ENCODE measurements around the gene PPP2R5D. TPM values are rescaled to one million over a fixed set of nuclear protein-coding genes. Genes with fewer than 3 reads are reported as not detected.

PPP2R5D gene
- total and polyA plus RNA-seq, 2 of the 4 experiments (the other 2 are of a cell fraction) = 55.6 to 68.8 TPM

DNA sequence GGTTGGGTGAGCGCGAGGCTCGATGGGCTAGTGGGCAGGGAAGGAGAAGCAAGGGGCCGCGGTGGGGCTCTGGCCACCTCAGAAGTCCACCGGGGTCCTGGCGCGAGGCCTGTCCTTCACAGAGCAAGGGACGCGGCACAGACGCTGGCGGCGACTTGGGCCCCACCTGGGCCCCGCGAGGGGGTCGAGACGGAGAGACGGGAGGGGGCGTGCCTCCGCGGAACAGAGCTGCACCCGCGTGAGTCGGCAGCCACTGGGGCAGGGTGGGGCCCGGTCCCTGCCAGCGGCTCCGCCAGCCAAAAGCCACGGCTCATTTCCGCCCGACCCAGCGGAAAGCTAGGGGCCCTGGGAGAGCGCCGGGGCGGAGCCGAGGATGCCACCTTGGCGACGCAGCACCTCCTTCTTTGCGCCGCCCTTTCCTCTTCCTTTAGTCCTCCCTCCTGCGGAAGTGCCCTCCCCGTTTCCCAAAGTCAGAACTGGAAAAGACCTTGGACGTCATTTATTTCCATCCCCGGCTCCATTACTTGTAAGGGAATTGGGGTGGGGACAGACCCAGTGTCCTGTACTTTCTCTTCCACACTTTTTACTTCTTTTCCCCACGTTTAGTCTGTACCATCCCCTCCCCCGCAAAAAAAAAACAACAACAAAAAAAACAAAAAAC lies 69.3 kb downstream of the PPP2R5D start, which contains the start of gene CUL7:
Gene CUL7 (minus strand): TSS at position 307 of the 661 bp plus-strand sequence. CDS start 1,063 bp downstream, outside the sequence.
- Histone ChIP-seq H2AK5ac (ENCODE audit: low read depth, low read length) (peak within 1 kb of the TSS; percentile 100), H3K9me1 (ENCODE audit: insufficient read depth, low read length) (peaks cover 21% of the 10 kb centered on the region), H4K5ac (ENCODE audit: low read depth, low read length) (peak within 1 kb of the TSS; percentile 99), H3K27me3 (ENCODE audit: control insufficient read depth, insufficient read depth, low read length) (no peaks in the 10 kb centered on the region), H2BK15ac (ENCODE audit: low read depth, low read length) (peak within 1 kb of the TSS; percentile 54; the same call in 1 of the 3 replicates), H3K23ac (ENCODE audit: low read depth, low read length) (peak within 1 kb of the TSS; percentile 98), H3K14ac (replicated peaks; ENCODE audit: low read depth, low read length) (peak within 1 kb of the TSS; percentile 98), H3K4me3 (ENCODE audit: insufficient read depth, low read depth, low read length) (peak within 1 kb of the TSS; percentile 68), H2AFZ (replicated peaks; ENCODE audit: low read length, poor library complexity) (peak within 1 kb of the TSS; percentile 93), H2BK20ac (ENCODE audit: low read depth, low read length) (no peak within 1 kb of the TSS), H3K79me1 (ENCODE audit: low read depth in 1 of 2, low read length in 2 of 2) (peaks cover 26 to 60% of the 10 kb centered on the region in 2 experiments), H3K9me3 (ENCODE audit: control insufficient read depth, insufficient read depth, low read length) (no peaks in the 10 kb centered on the region), H4K8ac (ENCODE audit: low read depth in 2 of 2, low read length in 2 of 2) (peak within 1 kb of the TSS; percentile 84 to 100), H3K27ac (ENCODE audit: insufficient read depth, low read length) (peak within 1 kb of the TSS; percentile 87), H4K91ac (ENCODE audit: insufficient read depth, low read depth, low read length) (peak within 1 kb of the TSS; percentile 88), H3K36me3 (ENCODE audit: control insufficient read depth, insufficient read depth, low read length) (peaks cover 40% of the 10 kb centered on the region), H4K20me1 (ENCODE audit: insufficient read depth, low read length) (no peaks in the 10 kb centered on the region), H3K56ac (ENCODE audit: extremely low read depth, insufficient read depth, low read length) (peak within 1 kb of the TSS; percentile 89), H3K4me2 (ENCODE audit: low read depth, low read length) (peak within 1 kb of the TSS; percentile 99), H3K18ac (ENCODE audit: low read depth, low read length) (peak within 1 kb of the TSS; percentile 62), H3K9ac (ENCODE audit: low read depth, low read length) (peak within 1 kb of the TSS; percentile 95), H3K4me1 (ENCODE audit: control insufficient read depth, insufficient read depth, low read length) (peaks cover 20% of the 10 kb centered on the region), H2BK120ac (ENCODE audit: low read depth, low read length) (peak within 1 kb of the TSS; percentile 71), H3K4ac (ENCODE audit: low read depth, low read length) (peak within 1 kb of the TSS; percentile 98), H2BK5ac (ENCODE audit: low read depth, low read length, poor library complexity, severe bottlenecking) (peak within 1 kb of the TSS; percentile 87), H2AK9ac (replicated peaks; ENCODE audit: low read depth, low read length, poor library complexity) (peak within 1 kb of the TSS; percentile 100)
- dilution Hi-C loops (cut with HindIII; ENCODE audit: low sequenced_read_pairs, unreplicated experiment) = no loop called here
- ATAC-seq (ENCODE audit: low read depth) = peak; percentile 95
- in situ Hi-C loops (cut with MboI; ENCODE audit: low sequenced_read_pairs) = no loop called here
- intact Hi-C loops (cut with micrococcal nuclease) = loop anchor here (1.0 to 5.0 kb wide), 3 partner anchors 9 to 89 kb away; no protein-coding TSS in a partner anchor
- BruUV-seq (replicated peaks) = no TSS peak
- 0% methylated on average over 14 of the region's 45 CpGs; no CpG with 5 or more reads in 1 of the 2 experiments for WGBS, 2 experiments (ENCODE audit: extremely low coverage in 2 of 2, insufficient read length in 1 of 2)
- TF ChIP-seq RCOR1 (IDR thresholded peaks at IDR 0.05; ENCODE audit: insufficient replicate concordance, low read length) = no peak
- no peak for TF ChIP-seq RFX5 (IDR thresholded peaks at IDR 0.05; ENCODE audit: low read depth, low read length)
- TF ChIP-seq FOS (IDR thresholded peaks at IDR 0.05; ENCODE audit: low read depth, low read length) = no peak
- peak; percentile 4; the same call in 1 of the 2 replicates for TF ChIP-seq RAD21 (IDR thresholded peaks at IDR 0.05; ENCODE audit: low read length)
- no peak for TF ChIP-seq SMC3 (IDR thresholded peaks at IDR 0.05; ENCODE audit: low read depth, low read length)
- TF ChIP-seq BHLHE40 (IDR thresholded peaks at IDR 0.05; ENCODE audit: low read depth, low read length) = no peak
- TF ChIP-seq MAZ (IDR thresholded peaks at IDR 0.05; ENCODE audit: borderline replicate concordance, low read depth, low read length) = peak; percentile 93
- TF ChIP-seq MXI1 (IDR thresholded peaks at IDR 0.05; ENCODE audit: borderline replicate concordance, low read depth, low read length) = peak; percentile 90
- no peak for TF ChIP-seq MAFK (IDR thresholded peaks at IDR 0.05; ENCODE audit: low read depth, low read length)
- TF ChIP-seq, protein P1, sequence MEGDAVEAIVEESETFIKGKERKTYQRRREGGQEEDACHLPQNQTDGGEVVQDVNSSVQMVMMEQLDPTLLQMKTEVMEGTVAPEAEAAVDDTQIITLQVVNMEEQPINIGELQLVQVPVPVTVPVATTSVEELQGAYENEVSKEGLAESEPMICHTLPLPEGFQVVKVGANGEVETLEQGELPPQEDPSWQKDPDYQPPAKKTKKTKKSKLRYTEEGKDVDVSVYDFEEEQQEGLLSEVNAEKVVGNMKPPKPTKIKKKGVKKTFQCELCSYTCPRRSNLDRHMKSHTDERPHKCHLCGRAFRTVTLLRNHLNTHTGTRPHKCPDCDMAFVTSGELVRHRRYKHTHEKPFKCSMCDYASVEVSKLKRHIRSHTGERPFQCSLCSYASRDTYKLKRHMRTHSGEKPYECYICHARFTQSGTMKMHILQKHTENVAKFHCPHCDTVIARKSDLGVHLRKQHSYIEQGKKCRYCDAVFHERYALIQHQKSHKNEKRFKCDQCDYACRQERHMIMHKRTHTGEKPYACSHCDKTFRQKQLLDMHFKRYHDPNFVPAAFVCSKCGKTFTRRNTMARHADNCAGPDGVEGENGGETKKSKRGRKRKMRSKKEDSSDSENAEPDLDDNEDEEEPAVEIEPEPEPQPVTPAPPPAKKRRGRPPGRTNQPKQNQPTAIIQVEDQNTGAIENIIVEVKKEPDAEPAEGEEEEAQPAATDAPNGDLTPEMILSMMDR (conservative IDR thresholded peaks at IDR 0.05; ENCODE audit: low read depth, low read length) = 0 out of 2 replicates have a peak, but pooled peaks have one; percentile 5
- TF ChIP-seq, protein P2, sequence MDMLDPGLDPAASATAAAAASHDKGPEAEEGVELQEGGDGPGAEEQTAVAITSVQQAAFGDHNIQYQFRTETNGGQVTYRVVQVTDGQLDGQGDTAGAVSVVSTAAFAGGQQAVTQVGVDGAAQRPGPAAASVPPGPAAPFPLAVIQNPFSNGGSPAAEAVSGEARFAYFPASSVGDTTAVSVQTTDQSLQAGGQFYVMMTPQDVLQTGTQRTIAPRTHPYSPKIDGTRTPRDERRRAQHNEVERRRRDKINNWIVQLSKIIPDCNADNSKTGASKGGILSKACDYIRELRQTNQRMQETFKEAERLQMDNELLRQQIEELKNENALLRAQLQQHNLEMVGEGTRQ (IDR thresholded peaks at IDR 0.05; ENCODE audit: low read depth, low read length) = no peak
- TF ChIP-seq POLR2A (IDR thresholded peaks at IDR 0.05; ENCODE audit: low read depth, low read length) = peak; percentile 90
- ChIA-PET CTCF (no interaction called here), POLR2A (ENCODE audit: unreplicated experiment) (interaction anchor here (0.5 to 1.1 kb wide), 5 partner anchors 9 to 303 kb away, joined by 3 to 4 read pairs (median 3); no protein-coding TSS in a partner anchor)
- peak; percentile 93 for DNase-seq

All from IMR-90 (cell line).